OCI-LY3 (cell line): ENCODE measurements around the gene LRRC32.

ENCODE experiments used
- H2AFZ ChIP-seq: fragments of 200-600, 300-600 bp; shearing (Covaris generic); 2 replicates; pipeline ENCODE4 v1.6.0; 2014; ENCODE audit warnings: antibody characterized with exemption, low read depth, low read length
- H3K27ac ChIP-seq: fragments of 200-600, 300-600 bp; sonication (generic); 2 replicates; pipeline ENCODE4 v1.5.1; 2014; ENCODE audit warnings: mild to moderate bottlenecking, low read length, moderate library complexity, mixed read lengths
- H3K27me3 ChIP-seq: fragments of 200-600, 300-600 bp; sonication (generic); 2 replicates; pipeline ENCODE4 v1.6.1; 2014; ENCODE audit warnings: low read depth, low read length, mixed read lengths
- H3K36me3 ChIP-seq: fragments of 200-600, 300-600 bp; sonication (generic); replicated peaks from 2 replicates; pipeline ENCODE3; 2014; ENCODE audit warnings: low read depth, low read length, mixed read lengths
- H3K4me1 ChIP-seq: fragments of 300-600, 200-600 bp; sonication (generic); 2 replicates; pipeline ENCODE4 v1.6.1; 2014; ENCODE audit warnings: low read length, mixed read lengths
- H3K4me2 ChIP-seq: fragments of 200-600, 300-600 bp; sonication (generic); 2 replicates; pipeline ENCODE4 v1.6.1; 2014; ENCODE audit warnings: low read length, mixed read lengths
- H3K4me3 ChIP-seq: fragments of 300-600, 200-600 bp; sonication (generic); 2 replicates; pipeline ENCODE4 v1.5.1; 2014; ENCODE audit warnings: antibody characterized with exemption, mild to moderate bottlenecking, low read length, moderate library complexity
- H3K79me2 ChIP-seq: fragments of 300-600, 200-600 bp; shearing (Covaris generic); 2 replicates; pipeline ENCODE4 v1.6.1; 2014; ENCODE audit warnings: mild to moderate bottlenecking, low read length, mixed read lengths
- H3K9ac ChIP-seq: fragments of 300-600, 200-600 bp; shearing (Covaris generic); 2 replicates; pipeline ENCODE4 v1.6.0; 2014; ENCODE audit warnings: mild to moderate bottlenecking, low read length, moderate library complexity
- H3K9me3 ChIP-seq: fragments of 200-600, 300-600 bp; shearing (Covaris generic); 2 replicates; pipeline ENCODE4 v1.6.1; 2014; ENCODE audit warnings: low read length, mixed read lengths; ENCODE audit not compliant: insufficient read depth
- H4K20me1 ChIP-seq: fragments of 200-600, 300-600 bp; sonication (generic); 2 replicates; pipeline ENCODE4 v1.6.1; 2016; ENCODE audit warnings: low read length, mixed read lengths; ENCODE audit not compliant: insufficient read depth
- EZH2phosphoT487 ChIP-seq: fragments of 200-600 bp; shearing (Covaris generic); IDR thresholded peaks from 2 replicates; pipeline ENCODE4 v1.6.1; 2018; ENCODE audit warnings: antibody characterized with exemption, mixed run types, low read depth
- TF ChIP-seq, protein P1 (sequence below): fragments of 200-600, 300-600 bp; sonication (generic); IDR thresholded peaks from 2 replicates; pipeline ENCODE4 v1.5.1; 2014; ENCODE audit warnings: antibody characterized with exemption, low read length, low read depth

The LRRC32 gene

DNA sequence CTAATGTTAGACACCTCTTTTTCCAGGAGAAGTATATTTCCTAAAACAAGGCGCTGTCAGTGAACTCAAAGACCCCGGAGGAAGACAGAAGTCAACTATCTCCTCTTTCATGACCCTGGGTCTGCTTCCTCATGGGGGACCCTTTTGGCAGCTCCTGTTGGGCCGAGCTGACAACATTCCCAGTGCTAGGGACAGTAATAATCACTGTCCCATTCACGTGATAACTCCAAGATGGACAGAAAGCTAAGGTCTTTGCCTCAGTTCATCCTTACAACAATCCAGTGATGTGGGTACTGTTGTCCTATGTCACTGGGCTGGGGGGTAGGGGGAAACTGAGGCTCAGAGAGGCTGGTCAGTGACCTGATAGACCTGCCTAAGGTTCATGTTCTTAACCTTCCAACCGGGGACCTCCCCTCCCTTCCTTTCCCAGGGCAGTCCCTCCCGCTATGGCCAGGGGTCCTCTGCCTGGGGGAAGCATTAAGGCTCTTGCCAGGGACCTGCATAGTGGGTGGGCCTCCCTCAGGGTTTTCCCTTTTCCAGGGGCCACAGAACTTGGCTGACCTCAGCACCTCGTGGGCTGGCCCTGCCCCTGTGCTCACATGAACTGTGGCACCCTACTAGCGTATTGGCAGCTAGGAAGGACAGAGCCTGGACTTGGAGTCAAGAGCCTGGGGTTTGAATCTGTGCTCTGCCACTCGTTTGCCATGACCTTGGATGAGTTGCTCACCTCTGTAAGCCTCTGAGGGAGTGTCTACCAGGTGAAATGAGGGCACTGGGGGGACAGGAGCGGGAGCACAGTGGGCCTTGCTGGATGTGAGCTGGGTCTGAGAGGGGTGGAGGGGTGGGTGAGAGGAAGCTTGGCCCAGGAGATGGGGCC lies 53.6 kb downstream of the LRRC32 start:
- Histone ChIP-seq H4K20me1 (no peaks in the 10 kb centered on the region), H3K27me3 (peaks cover 25% of the 10 kb centered on the region), H3K27ac (no peak overlapping the region), H3K79me2 (no peaks in the 10 kb centered on the region), H3K9me3 (no peaks in the 10 kb centered on the region; the same call in 1 of the 2 replicates), H3K4me3 (no peak overlapping the region), H3K9ac (no peak overlapping the region), H2AFZ (no peak overlapping the region), H3K4me2 (no peak overlapping the region), H3K4me1 (no peaks in the 10 kb centered on the region), H3K36me3 (no peaks in the 10 kb centered on the region)
- TF ChIP-seq, protein P1, sequence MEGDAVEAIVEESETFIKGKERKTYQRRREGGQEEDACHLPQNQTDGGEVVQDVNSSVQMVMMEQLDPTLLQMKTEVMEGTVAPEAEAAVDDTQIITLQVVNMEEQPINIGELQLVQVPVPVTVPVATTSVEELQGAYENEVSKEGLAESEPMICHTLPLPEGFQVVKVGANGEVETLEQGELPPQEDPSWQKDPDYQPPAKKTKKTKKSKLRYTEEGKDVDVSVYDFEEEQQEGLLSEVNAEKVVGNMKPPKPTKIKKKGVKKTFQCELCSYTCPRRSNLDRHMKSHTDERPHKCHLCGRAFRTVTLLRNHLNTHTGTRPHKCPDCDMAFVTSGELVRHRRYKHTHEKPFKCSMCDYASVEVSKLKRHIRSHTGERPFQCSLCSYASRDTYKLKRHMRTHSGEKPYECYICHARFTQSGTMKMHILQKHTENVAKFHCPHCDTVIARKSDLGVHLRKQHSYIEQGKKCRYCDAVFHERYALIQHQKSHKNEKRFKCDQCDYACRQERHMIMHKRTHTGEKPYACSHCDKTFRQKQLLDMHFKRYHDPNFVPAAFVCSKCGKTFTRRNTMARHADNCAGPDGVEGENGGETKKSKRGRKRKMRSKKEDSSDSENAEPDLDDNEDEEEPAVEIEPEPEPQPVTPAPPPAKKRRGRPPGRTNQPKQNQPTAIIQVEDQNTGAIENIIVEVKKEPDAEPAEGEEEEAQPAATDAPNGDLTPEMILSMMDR: no peak

DNA sequence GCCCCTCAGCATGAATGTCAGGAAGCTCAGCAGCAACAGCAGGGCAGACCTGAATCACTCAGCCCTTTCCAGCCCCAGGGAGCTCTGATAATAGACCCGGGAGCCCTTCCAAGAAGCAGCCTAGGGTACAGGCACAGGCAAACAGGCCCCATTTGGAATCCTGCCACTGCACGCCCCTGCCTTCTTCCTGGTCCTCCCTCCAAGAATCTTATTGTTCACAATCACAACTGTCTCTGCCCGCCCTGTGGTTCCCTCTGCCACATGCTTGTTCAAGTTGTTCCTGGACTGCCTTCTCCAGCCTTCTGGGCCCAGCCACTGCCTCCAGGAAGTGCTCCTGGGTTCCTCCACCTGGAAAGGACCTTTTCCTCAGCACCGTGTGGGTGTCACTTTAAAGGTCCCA lies 54.6 kb downstream of the LRRC32 start:
- no peak overlapping the region for H3K4me3 ChIP-seq

DNA sequence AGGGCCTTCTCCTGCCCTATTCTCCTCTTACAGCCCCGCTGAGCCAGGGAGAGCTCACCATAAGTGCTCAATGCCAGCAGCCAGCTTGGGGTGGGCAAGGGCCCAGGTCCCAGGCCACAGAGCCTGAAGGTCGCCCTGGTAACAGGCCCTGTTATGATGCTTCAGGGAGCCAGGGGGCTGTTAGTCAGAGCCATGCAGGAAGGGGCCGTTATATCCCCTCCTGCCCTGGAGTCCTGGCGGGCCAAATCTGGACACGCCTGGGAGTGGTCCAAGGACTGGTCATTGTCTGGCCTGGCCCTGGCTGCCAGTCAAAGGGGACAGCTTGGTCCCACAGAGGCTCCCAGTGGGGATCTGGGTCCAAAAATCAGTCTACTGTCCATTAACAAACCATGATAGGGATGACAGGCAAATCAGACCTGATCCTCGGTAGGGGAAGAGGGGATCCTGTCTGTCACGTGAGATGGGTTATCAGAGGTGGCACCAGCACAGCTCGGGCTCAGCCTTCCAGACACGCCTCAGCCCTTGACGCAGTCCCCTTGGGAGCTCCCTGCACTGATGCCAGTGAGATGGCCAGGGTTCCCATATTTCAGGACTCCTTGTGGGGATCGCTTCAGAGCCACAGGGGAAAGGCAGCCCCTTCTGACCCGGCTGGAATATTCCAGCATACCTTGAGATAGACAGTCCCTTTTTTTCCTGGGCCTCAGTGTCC lies 55.9 kb downstream of the LRRC32 start:
- peaks cover 32% of the 10 kb centered on the region for H3K27me3 ChIP-seq
- H4K20me1 ChIP-seq: no peaks in the 10 kb centered on the region
- no peaks in the 10 kb centered on the region for H3K79me2 ChIP-seq
- no peaks in the 10 kb centered on the region; the same call in 1 of the 2 replicates for H3K9me3 ChIP-seq
- no peak overlapping the region for H3K9ac ChIP-seq
- H3K36me3 ChIP-seq: no peaks in the 10 kb centered on the region
- TF ChIP-seq EZH2phosphoT487: no peak
- TF ChIP-seq, protein P1: no peak
- H3K4me3 ChIP-seq: no peak overlapping the region
- H3K4me1 ChIP-seq: peaks cover 8% of the 10 kb centered on the region
- H3K27ac ChIP-seq: no peak overlapping the region
- H3K4me2 ChIP-seq: no peak overlapping the region
- no peak overlapping the region for H2AFZ ChIP-seq

More for the DNA sequence above, 54.6 kb downstream of the LRRC32 start:
- Histone ChIP-seq H3K79me2 (no peaks in the 10 kb centered on the region), H3K27me3 (peaks cover 28% of the 10 kb centered on the region), H4K20me1 (no peaks in the 10 kb centered on the region), H3K4me2 (no peak overlapping the region), H2AFZ (no peak overlapping the region), H3K9me3 (no peaks in the 10 kb centered on the region; the same call in 1 of the 2 replicates), H3K4me1 (peaks cover 4% of the 10 kb centered on the region), H3K27ac (no peak overlapping the region), H3K36me3 (no peaks in the 10 kb centered on the region), H3K9ac (no peak overlapping the region)
- TF ChIP-seq EZH2phosphoT487: no peak
- TF ChIP-seq, protein P1: no peak

- no peak overlapping the region for H3K4me3 ChIP-seq
- no peaks in the 10 kb centered on the region; the same call in 1 of the 2 replicates for H3K9me3 ChIP-seq
- no peak overlapping the region for H3K4me2 ChIP-seq
- H3K36me3 ChIP-seq: no peaks in the 10 kb centered on the region
- H3K79me2 ChIP-seq: no peaks in the 10 kb centered on the region
- TF ChIP-seq, protein P1: no peak
- TF ChIP-seq EZH2phosphoT487: no peak
- no peak overlapping the region for H3K27ac ChIP-seq
- no peaks in the 10 kb centered on the region for H4K20me1 ChIP-seq
- H3K4me1 ChIP-seq: peaks cover 8% of the 10 kb centered on the region
- no peak overlapping the region for H3K9ac ChIP-seq
- peaks cover 32% of the 10 kb centered on the region for H3K27me3 ChIP-seq
- no peak overlapping the region for H2AFZ ChIP-seq
These were observed 56.6 kb downstream of the LRRC32 start for GRCh38 chr11:76613901-76614300.
